GM18907 (cell line): ENCODE results near the gene MAP2K5.

Source experiments
- ATAC-seq: cut with Tn5 transposase; IDR thresholded peaks from one replicate; pipeline ENCODE4 v1.9.1; 2021; ENCODE audit warnings: mild to moderate bottlenecking, moderate library complexity; ENCODE audit not compliant: unreplicated experiment

MAP2K5 gene

GRCh38 chr15:67542420-67543347 is at the start of gene MAP2K5:
TSS of gene MAP2K5 (plus strand) at chr15:67542703. CDS start at chr15:67543336, 633 bp downstream.
- peak; percentile 58 for ATAC-seq

DNA sequence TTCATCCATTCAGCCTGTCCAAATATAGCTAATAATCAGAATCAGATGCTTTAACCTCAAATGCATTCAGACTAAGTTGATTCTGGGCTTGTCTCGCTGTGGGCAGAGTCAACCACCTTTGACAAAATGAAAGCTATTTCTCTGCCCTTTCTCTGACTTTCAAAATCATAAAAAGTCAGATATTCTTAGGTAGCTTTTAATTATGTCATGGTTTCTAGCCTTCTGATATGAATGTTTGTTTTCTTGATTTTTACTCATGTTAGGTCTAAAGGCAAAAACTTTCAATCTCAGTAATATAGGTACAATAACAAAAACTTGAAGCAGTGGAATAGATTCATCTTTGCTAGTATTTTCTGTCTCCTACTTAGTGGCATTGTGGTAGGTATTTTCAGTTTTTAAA is 46.9 kb upstream of the MAP2K5 start:
- ATAC-seq = no peak

DNA sequence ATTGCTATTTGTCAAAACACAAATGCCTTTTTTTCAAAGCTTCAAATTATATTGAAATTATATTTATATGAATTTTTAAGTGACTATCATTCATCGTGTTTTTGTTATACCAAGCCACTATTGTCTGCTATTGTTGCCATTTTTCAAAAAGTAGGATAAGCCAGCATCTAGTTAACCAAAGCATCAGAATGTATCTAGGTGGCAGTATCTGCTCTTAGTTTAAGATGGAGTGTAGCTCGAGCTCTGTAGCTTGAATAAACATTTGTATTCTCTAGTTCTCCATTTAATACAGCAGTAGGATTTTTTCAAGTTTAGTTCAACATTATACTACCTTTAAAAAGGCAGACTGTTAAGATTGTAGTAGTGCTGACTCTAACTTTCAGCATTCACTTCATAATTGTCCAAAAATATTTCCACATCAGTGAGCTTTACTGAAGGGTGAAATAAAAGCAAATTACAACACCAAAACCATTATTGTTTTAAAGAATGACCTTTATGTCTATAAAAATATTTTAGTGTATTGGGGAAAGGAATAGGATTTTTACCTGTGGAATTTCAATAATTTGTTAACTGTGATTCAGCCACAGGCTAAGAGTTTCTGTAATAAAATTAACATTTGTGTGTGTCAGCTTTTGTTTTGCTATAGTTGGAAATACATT is 41.2 kb upstream of the MAP2K5 start:
- no peak for ATAC-seq

DNA sequence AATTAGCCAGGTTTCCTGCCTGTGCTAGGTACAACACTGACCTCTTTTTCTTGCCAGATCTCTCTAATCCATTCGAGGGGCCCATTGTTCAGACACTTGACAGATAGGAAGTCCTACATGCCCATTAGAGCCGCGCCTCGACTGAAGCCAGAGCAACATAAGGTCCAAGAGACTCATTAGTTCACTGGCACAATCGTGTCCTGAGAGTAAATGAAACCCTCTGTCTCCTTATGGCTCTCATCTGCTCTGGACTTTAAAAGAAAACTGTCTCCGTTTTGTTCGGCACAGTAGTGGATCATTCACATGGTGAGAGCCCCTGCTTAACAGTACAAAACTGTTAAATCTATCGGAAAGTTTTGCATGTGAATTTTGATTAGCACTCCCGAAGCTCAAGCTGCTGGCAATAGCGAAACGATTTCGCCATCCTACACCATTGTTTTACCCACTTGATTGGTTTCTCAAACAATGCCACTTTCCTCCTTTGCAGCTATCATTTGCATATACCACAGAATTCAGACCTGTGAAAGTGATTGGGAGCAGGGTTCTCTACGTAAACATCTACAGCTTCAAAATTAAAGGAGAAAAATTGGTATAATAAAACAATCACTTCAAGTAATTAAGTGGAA is 40.6 kb upstream of the MAP2K5 start:
- ATAC-seq = no peak

GRCh38 chr15:67504056-67504455 is 38.4 kb upstream of the MAP2K5 start:
- ATAC-seq = no peak

- no peak for ATAC-seq
These were observed 37.7 kb upstream of the MAP2K5 start for GRCh38 chr15:67504796-67505195.

- no peak for ATAC-seq
These were observed 36.6 kb upstream of the MAP2K5 start for GRCh38 chr15:67505675-67506572.

DNA sequence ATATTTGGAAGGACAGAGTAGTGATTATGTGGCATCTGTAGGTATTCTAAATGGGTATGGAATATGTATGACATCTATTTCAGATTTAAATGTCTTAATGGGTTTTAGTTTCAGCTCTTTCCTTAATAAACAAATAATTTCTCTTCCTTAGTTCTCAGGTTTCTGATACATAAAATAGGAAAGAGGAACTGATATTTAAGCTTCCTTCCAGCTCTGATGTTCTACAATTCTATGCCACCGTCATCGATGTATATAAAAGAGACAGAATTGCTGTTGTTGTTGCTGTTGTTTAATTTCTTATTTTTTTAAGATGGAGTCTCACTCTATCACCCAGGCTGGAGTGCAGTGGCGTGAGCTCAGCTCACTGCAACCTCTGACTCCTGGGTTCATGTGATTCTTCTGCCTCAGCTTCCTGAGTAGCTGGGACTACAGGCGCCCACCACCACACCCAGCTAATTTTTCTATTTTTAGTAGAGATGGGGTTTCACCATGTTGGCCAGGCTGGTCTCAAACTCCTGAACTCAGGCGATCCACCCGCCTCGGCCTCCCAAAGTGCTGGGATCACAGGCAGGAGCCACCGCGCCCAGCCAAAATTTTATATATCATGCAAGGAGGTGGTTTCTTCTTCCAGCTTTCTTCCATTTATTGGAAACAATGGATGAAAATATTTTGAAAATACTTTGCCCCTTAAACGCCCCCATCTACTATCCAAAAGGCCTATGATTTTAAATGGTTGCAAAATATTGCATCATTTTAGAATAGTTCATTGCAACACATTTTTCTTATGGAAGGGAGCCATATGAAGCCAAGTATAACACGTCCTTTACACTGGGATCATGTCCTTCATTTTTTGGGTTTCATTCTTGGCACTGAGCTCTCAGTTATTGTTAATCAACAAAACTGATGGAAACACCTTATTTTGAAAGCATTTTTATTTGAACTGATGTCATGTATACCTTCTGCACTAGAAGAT is 35.4 kb upstream of the MAP2K5 start:
- no peak for ATAC-seq

DNA sequence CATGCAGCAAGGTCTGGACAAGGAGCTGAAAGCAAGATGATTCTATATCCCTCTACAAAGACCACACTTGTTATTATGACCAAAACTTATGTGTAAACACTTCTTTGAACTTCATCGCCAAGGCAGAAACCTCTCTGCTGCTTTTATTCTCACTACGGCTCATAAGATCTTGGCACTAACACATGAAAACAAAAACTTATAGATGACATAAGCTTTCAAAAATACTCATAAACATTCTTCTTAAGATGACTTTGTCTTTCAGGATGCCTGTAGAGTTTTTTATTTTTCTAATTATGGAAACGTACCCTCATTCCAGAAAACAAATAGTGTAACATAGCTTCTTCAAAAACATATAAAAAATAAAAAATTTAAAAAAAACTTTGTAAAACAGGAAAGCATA is 34.1 kb upstream of the MAP2K5 start:
- ATAC-seq = no peak

DNA sequence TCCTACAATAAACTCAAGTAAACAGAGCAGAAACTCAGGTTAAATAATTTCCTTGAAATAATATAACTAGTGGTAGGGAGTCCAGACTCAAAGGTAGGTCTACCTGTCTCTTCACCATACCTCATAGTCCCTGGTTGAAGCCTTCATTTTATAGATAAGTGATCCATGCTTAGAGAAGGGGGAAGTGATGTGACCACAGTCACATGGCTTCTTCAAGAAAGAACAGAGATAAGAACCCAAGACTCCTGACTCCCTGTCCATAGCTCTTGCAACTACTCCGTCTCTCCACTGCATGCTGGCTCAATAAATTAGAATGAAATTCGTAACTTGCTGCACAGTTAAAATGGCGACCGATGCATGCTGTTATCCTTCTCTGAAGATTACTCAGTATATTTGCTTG is 32.6 kb upstream of the MAP2K5 start:
- ATAC-seq = no peak

GRCh38 chr15:67510597-67511190 is 31.8 kb upstream of the MAP2K5 start:
- no peak for ATAC-seq

- no peak for ATAC-seq
These were observed 30.9 kb upstream of the MAP2K5 start for GRCh38 chr15:67511606-67512005.

DNA sequence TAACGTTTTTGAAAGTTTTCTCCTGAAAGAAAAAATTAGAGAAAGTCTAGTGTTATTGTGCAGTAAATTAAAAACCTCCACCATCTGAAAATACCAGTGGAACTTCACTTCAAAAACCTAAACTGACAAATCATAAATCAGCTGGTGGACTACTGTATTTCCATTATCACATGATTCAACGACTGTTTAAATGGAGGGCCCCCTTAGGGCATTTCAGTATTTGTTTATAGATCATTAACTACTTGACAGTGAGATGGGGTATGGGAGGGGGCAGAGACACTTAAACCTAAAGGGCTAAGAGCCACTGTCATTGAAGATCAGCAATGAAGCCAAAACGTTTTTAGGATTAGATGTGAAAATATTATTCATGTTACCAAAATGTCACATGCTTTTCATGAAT is 30.4 kb upstream of the MAP2K5 start:
- no peak for ATAC-seq

GRCh38 chr15:67512933-67513714 is 29.4 kb upstream of the MAP2K5 start:
- ATAC-seq = no peak

DNA sequence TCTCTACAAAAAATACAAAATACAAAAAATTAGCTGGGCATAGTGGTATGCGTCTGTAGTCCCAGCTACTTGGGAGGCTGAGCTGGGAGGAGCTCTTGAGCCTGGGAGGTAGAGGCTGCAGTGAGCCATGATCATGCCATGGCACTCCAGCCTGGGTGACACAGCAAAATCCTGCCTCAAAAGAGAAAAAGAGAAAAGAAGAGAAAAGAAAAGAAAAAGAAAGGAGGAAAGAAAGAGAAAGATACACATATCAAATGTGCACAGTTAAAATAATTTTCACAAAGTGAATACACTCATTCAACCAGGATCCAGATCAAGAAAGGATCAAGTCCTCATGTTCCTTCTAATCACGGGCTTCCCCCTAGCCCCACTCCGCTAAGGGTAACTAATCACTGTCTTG is 27.4 kb upstream of the MAP2K5 start:
- ATAC-seq = no peak

- ATAC-seq = no peak
These were observed 26.9 kb upstream of the MAP2K5 start for GRCh38 chr15:67515557-67515956.

- no peak for ATAC-seq
These were observed 22.0 kb upstream of the MAP2K5 start for GRCh38 chr15:67520321-67521028.
